ENCODE results near the gene SF3B1.

DNA sequence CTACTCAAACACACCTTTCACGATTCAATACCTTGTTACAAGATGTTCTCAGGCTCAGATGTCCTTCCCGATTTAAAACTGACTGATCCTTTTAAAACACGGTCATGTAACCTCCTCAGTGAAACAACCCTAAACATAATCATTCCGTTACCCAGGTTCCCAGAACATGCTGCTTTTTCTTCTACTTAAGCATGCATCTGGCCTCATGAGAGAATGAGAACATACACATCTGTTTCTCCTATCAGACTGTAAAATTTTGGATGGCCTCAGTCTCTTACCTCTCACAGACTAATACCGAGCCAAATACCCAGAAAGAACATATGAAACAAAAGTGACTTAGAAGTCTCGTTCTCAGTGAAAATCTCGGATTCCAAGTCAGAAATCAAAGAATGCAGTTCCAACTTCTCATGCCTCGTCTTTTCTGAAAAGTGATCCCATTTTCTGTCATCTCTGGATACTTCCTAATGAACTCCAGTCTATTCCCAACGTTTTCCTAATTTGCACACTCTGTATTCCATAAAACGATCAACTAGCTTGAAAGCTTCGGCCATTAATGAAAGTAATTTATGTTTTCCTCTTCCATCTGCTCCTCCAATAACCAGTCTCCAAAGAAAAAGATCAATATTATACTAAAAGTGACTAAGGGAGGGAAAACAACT, 919 bp downstream of the SF3B1 start:
- TF ChIP-seq, protein P1, sequence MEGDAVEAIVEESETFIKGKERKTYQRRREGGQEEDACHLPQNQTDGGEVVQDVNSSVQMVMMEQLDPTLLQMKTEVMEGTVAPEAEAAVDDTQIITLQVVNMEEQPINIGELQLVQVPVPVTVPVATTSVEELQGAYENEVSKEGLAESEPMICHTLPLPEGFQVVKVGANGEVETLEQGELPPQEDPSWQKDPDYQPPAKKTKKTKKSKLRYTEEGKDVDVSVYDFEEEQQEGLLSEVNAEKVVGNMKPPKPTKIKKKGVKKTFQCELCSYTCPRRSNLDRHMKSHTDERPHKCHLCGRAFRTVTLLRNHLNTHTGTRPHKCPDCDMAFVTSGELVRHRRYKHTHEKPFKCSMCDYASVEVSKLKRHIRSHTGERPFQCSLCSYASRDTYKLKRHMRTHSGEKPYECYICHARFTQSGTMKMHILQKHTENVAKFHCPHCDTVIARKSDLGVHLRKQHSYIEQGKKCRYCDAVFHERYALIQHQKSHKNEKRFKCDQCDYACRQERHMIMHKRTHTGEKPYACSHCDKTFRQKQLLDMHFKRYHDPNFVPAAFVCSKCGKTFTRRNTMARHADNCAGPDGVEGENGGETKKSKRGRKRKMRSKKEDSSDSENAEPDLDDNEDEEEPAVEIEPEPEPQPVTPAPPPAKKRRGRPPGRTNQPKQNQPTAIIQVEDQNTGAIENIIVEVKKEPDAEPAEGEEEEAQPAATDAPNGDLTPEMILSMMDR (IDR thresholded peaks at IDR 0.05) = no peak
- TF ChIP-seq EZH2phosphoT487 (IDR thresholded peaks at IDR 0.05) = no peak

Data from neural progenitor cell (in vitro differentiated cells).